Loucy (cell line): Measurements from ENCODE around the gene UBQLN3.

Experiments
- EZH2phosphoT487 ChIP-seq: fragments of 200-600 bp; IDR thresholded peaks from 2 replicates; pipeline ENCODE4 v1.6.1; 2018; ENCODE audit warnings: antibody characterized with exemption, mild to moderate bottlenecking, moderate library complexity, borderline replicate concordance
- TF ChIP-seq, protein P1 (sequence below): fragments of 200-600 bp; sonication (generic); conservative IDR thresholded peaks from 2 replicates; pipeline ENCODE4 v1.5.1; 2014; ENCODE audit warnings: mild to moderate bottlenecking, antibody characterized with exemption, low read length

DNA sequence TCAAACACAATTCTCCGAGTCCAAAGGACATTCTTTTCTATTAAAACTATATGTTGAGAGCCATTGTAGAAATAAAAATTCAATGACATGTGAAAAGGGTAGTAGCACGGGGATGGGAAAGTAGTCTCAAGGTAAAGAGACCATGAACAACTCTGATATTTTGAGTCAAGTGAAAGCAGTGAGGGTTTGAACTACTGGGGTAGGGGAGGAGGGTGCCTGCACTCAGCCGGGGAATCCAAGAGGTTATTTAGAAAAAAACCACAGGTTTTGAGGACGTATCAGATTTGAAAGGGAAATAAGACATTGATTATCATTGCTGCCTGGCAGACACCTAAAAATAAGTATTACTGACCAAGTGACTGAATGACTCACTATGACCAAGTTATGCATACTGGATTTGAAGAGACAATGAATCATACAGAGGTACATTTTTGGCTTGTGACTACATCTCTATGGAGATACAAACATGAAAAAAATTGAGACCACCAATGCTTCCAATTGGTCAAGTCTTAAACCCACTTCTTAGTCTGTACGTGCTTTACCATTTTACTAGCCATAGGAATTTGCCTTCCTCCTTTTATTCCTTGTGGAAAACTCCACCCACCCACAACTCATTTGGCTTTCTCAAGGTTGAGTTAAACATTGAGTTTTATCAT is 40.8 kb upstream of the UBQLN3 start:
- TF ChIP-seq, protein P1, sequence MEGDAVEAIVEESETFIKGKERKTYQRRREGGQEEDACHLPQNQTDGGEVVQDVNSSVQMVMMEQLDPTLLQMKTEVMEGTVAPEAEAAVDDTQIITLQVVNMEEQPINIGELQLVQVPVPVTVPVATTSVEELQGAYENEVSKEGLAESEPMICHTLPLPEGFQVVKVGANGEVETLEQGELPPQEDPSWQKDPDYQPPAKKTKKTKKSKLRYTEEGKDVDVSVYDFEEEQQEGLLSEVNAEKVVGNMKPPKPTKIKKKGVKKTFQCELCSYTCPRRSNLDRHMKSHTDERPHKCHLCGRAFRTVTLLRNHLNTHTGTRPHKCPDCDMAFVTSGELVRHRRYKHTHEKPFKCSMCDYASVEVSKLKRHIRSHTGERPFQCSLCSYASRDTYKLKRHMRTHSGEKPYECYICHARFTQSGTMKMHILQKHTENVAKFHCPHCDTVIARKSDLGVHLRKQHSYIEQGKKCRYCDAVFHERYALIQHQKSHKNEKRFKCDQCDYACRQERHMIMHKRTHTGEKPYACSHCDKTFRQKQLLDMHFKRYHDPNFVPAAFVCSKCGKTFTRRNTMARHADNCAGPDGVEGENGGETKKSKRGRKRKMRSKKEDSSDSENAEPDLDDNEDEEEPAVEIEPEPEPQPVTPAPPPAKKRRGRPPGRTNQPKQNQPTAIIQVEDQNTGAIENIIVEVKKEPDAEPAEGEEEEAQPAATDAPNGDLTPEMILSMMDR, result no peak
- TF ChIP-seq EZH2phosphoT487, result no peak
